GM12878 (cell line): ENCODE results near the gene RETSAT. TPM values are rescaled to one million over a fixed set of nuclear protein-coding genes. Genes with fewer than 3 reads are reported as not detected.

ENCODE experiments used
- ATAC-seq: fragments of 200-7000 bp; cut with Tn5 transposase; 3 replicates; pipeline ENCODE4 v1.9.1; 2020; ENCODE audit warnings: mild to moderate bottlenecking, moderate library complexity
- BruUV-seq: library from RNA; stranded (reverse); fragments of 400-500 nt; replicated peaks from 2 replicates; lab custom pipeline; 2021; lab: Mats Ljungman, UMichigan
- CTCF ChIA-PET: fragments of 300-600 bp; sonication (Branson Sonifier 250); formaldehyde crosslinking; extraction: SDS; loops from one replicate; lab custom pipeline; 2021; ENCODE audit warnings: inconsistent platforms; lab: Yijun Ruan, JAX
- POLR2A ChIA-PET: fragments of 350-600 bp; formaldehyde crosslinking; extraction: SDS; loops from one replicate; lab custom pipeline; 2021; ENCODE audit warnings: inconsistent platforms; lab: Charles Lee
- RAD21 ChIA-PET: fragments of 300-600 bp; sonication (Branson Sonifier 250); formaldehyde crosslinking; loops from one replicate; lab custom pipeline; 2023; ENCODE audit warnings: antibody characterized with exemption; ENCODE audit not compliant: unreplicated experiment; lab: Charles Lee
- SMC1A ChIA-PET: fragments of 300-600 bp; sonication (Branson Sonifier 250); formaldehyde crosslinking; loops from one replicate; lab custom pipeline; 2023; ENCODE audit not compliant: unreplicated experiment, uncharacterized antibody; lab: Charles Lee
- DNase-seq: peaks from one replicate; pipeline ENCODE4 v3.0.0-alpha.2; 2011; ENCODE audit warnings: low read depth, low spot score
- FAIRE-seq: peaks from 3 replicates; lab custom pipeline; 2011; peaks lifted over from hg19 to GRCh38; lab: Jason Lieb, UNC
- H2AFZ ChIP-seq: 2 replicates; pipeline ENCODE4 v1.6.0; 2011; ENCODE audit warnings: low read depth, low read length, control low read depth; ENCODE audit not compliant: control insufficient read depth
- H3K27ac ChIP-seq: 2 replicates; pipeline ENCODE4 v1.5.1; 2011; ENCODE audit warnings: control low read depth; ENCODE audit not compliant: control insufficient read depth, insufficient read depth
- H3K27me3 ChIP-seq, 2 experiments: replicated peaks in 1 of 2; 2 replicates each; pipeline versions ENCODE4 v1.6.0 to v1.6.1; 2011; ENCODE audit warnings: low read length in 1 of 2; ENCODE audit not compliant: control insufficient read depth in 2 of 2, insufficient read depth in 2 of 2
- H3K36me3 ChIP-seq, 2 experiments: 2 replicates each; pipeline ENCODE4 v1.5.1; 2011; ENCODE audit warnings: low read length in 1 of 2; ENCODE audit not compliant: control insufficient read depth in 2 of 2, insufficient read depth in 2 of 2
- H3K4me1 ChIP-seq: 2 replicates; pipeline ENCODE4 v1.6.1; 2011; ENCODE audit warnings: mild to moderate bottlenecking, low read length, moderate library complexity, mixed read lengths; ENCODE audit not compliant: control insufficient read depth, insufficient read depth
- H3K4me2 ChIP-seq: 2 replicates; pipeline ENCODE4 v1.6.0; 2011; ENCODE audit warnings: control low read depth; ENCODE audit not compliant: control insufficient read depth, insufficient read depth
- H3K4me3 ChIP-seq: fragments of 200-600 bp; sonication (generic); 2 replicates; pipeline ENCODE4 v1.5.1; 2016
- H3K79me2 ChIP-seq: 2 replicates; pipeline ENCODE4 v1.6.0; 2011; ENCODE audit warnings: low read length; ENCODE audit not compliant: control insufficient read depth, insufficient read depth
- H3K9ac ChIP-seq: 2 replicates; pipeline ENCODE4 v1.8.0; 2011; ENCODE audit warnings: low read length, control low read depth, mixed read lengths; ENCODE audit not compliant: control insufficient read depth, insufficient read depth
- H3K9me3 ChIP-seq: replicated peaks from 3 replicates; pipeline ENCODE4 v1.5.1; 2011; ENCODE audit warnings: mild to moderate bottlenecking, low read length; ENCODE audit not compliant: control insufficient read depth, insufficient read depth
- H4K20me1 ChIP-seq: 2 replicates; pipeline ENCODE4 v1.6.0; 2011; ENCODE audit not compliant: control insufficient read depth, insufficient read depth
- CBFB ChIP-seq: IDR thresholded peaks from 2 replicates; pipeline ENCODE4 v1.6.1; 2016; ENCODE audit warnings: antibody characterized with exemption, low read depth
- EED ChIP-seq: sonication (generic); IDR thresholded peaks from 2 replicates; pipeline ENCODE4 v1.6.1; 2016; ENCODE audit warnings: antibody characterized with exemption, low read depth
- NFXL1 ChIP-seq: fragments of 450-650 bp; IDR thresholded peaks from 2 replicates; pipeline ENCODE4 v1.6.1; 2017; ENCODE audit warnings: antibody characterized with exemption, mild to moderate bottlenecking, borderline replicate concordance
- WGBS: methylation state at CpG from one replicate; pipeline ENCODE4 v1.1.6; 2016; ENCODE audit warnings: low lambda C conversion rate; ENCODE audit not compliant: insufficient replicate concordance, insufficient coverage; ENCODE audit errors: missing lambda C conversion rate; 5-methylcytosine and 5-hydroxymethylcytosine counted together
- in situ Hi-C: fragments of 300-500 bp; cut with MboI; formaldehyde crosslinking; loops from 9 replicates; pipeline ENCODE4 v1.14.3; 2018; ENCODE audit warnings: mixed read lengths
- intact Hi-C: fragments of 100-400 bp; cut with micrococcal nuclease; formaldehyde crosslinking; loops from one replicate; pipeline ENCODE4 v1.14.2; 2022; ENCODE audit not compliant: unreplicated experiment
- polyA plus RNA-seq, 11 experiments: library from polyadenylated mRNA; depleted of rRNA in 4 of 11; unstranded in 6 of 11; stranded (reverse) in 5 of 11; fragments of >200 nt; fragmentation: Nextera tagmentation in 4 of 11; fragmentation: Illumina TruSeq in 1 of 11; extraction: Ambion mirVana in 4 of 11; extraction: Trizol in 1 of 11; gene quantifications; 1 replicate in 1 of 11; 2 replicates in 10 of 11; pipeline versions ENCODE4 v1.2.1 to v1.2.3, GENCODE V29; 2011 to 2016; ENCODE audit warnings: inconsistent platforms in 2 of 11, missing spikeins in 2 of 11, low read depth in 1 of 11
- total RNA-seq, 4 experiments: library from RNA; depleted of rRNA in 3 of 4; stranded (reverse); fragments of >200 nt in 3 of 4; fragmentation: Illumina TruSeq in 1 of 4; extraction: Trizol in 1 of 4; gene quantifications; 2 replicates each; pipeline versions ENCODE4 v1.2.1 to v1.2.3, GENCODE V29; 2013 to 2021

The RETSAT gene
- total and polyA plus RNA-seq, 10 of the 15 experiments (the other 5 are each of a cell fraction or from before 2014, with no cell fraction given): 3.3 to 28.8 (median 22.0) TPM

GRCh38 chr2:85400541-85401463 lies 46.5 kb upstream of the RETSAT start:
- H3K4me3 ChIP-seq: no peak overlapping the region
- no peaks in the 10 kb centered on the region for H3K79me2 ChIP-seq
- POLR2A ChIA-PET: interaction anchor here (0.6 to 0.8 kb wide), 2 partner anchors 14 to 206 kb away, joined by 3 to 4 read pairs; no protein-coding TSS in a partner anchor
- FAIRE-seq (no peak), ATAC-seq (no peak), DNase-seq (no peak)
- TF ChIP-seq CBFB: no peak
- RAD21 ChIA-PET: no interaction called here
- SMC1A ChIA-PET: no interaction called here
- no peaks in the 10 kb centered on the region for H3K27me3 ChIP-seq
- no peaks in the 10 kb centered on the region; a peak in 2 of 4 replicates for H3K36me3 ChIP-seq
- CTCF ChIA-PET: no interaction called here
- H3K9me3 ChIP-seq: no peaks in the 10 kb centered on the region; the same call in 1 of the 3 replicates
- peaks cover 9% of the 10 kb centered on the region for H3K4me1 ChIP-seq
- 72% methylated on average over 14 of the region's 14 CpGs for WGBS
- H3K27ac ChIP-seq: no peak overlapping the region
- H4K20me1 ChIP-seq: no peaks in the 10 kb centered on the region
- no peak overlapping the region for H3K9ac ChIP-seq
- H3K4me2 ChIP-seq: no peak overlapping the region
- no TSS peak for BruUV-seq
- H2AFZ ChIP-seq: no peak overlapping the region
- in situ Hi-C loops: no loop called here
- intact Hi-C loops: no loop called here

GRCh38 chr2:85400023-85400422 lies 45.7 kb upstream of the RETSAT start:
- DNase-seq: no peak
- 73% methylated on average over 8 of the region's 8 CpGs for WGBS
- Histone ChIP-seq H2AFZ (no peak overlapping the region), H3K79me2 (no peaks in the 10 kb centered on the region), H3K9ac (no peak overlapping the region), H3K4me3 (no peak overlapping the region), H3K9me3 (no peaks in the 10 kb centered on the region; the same call in 1 of the 3 replicates), H3K36me3 (no peaks in the 10 kb centered on the region; a peak in 2 of 4 replicates), H4K20me1 (no peaks in the 10 kb centered on the region)
- ChIA-PET CTCF (no interaction called here), POLR2A (interaction anchor here (0.6 to 0.7 kb wide), 3 partner anchors 29 to 680 kb away, joined by 4 to 6 read pairs (median 6); no protein-coding TSS in a partner anchor), RAD21 (no interaction called here), SMC1A (no interaction called here)
- no peak for FAIRE-seq
- in situ Hi-C loops (no loop called here), intact Hi-C loops (no loop called here)
- TF ChIP-seq EED (no peak), NFXL1 (no peak)
- TF ChIP-seq, all 136 proteins: peak for 0
- Histone ChIP-seq H3K27ac (no peak overlapping the region), H3K27me3 (no peaks in the 10 kb centered on the region), H3K4me2 (no peak overlapping the region), H3K4me1 (peaks cover 9% of the 10 kb centered on the region)
- no TSS peak for BruUV-seq
- no peak for ATAC-seq
